ES-I3 (cell line): ENCODE results near the gene FREM1.

Experiments
- H3K36me3 ChIP-seq: 2 replicates; pipeline ENCODE4 v1.6.1; 2013; ENCODE audit warnings: mild to moderate bottlenecking, low read length, control low read depth, moderate library complexity; ENCODE audit not compliant: insufficient read depth
- H3K4me1 ChIP-seq: 2 replicates; pipeline ENCODE4 v1.6.1; 2013; ENCODE audit warnings: mild to moderate bottlenecking, control low read depth, low read length; ENCODE audit not compliant: insufficient read depth
- H3K9ac ChIP-seq: 2 replicates; pipeline ENCODE4 v1.6.1; 2013; ENCODE audit warnings: low read depth, mild to moderate bottlenecking, low read length, moderate library complexity
- H3K9me3 ChIP-seq: 2 replicates; pipeline ENCODE4 v1.6.1; 2013; ENCODE audit warnings: mild to moderate bottlenecking, low read length, moderate library complexity; ENCODE audit not compliant: control insufficient read depth, insufficient read depth

Gene FREM1

GRCh38 chr9:14692470-14693250 lies 217.6 kb downstream of the FREM1 start:
- Histone ChIP-seq H3K4me1 (no peaks in the 10 kb centered on the region), H3K9me3 (no peaks in the 10 kb centered on the region), H3K36me3 (no peaks in the 10 kb centered on the region; the same call in 1 of the 2 replicates), H3K9ac (peak overlapping the region; percentile 79; the same call in 1 of the 2 replicates)

- Histone ChIP-seq H3K36me3 (no peaks in the 10 kb centered on the region; the same call in 1 of the 2 replicates), H3K4me1 (no peaks in the 10 kb centered on the region), H3K9ac (no peak overlapping the region), H3K9me3 (no peaks in the 10 kb centered on the region)
Measured at GRCh38 chr9:14690948-14691730, 219.1 kb downstream of the FREM1 start.

GRCh38 chr9:14687042-14687719 lies 223.0 kb downstream of the FREM1 start:
- Histone ChIP-seq H3K9me3 (no peaks in the 10 kb centered on the region), H3K36me3 (no peaks in the 10 kb centered on the region; the same call in 1 of the 2 replicates), H3K9ac (no peak overlapping the region), H3K4me1 (no peaks in the 10 kb centered on the region)

- H3K36me3 ChIP-seq, result no peaks in the 10 kb centered on the region; the same call in 1 of the 2 replicates
- H3K4me1 ChIP-seq, result no peaks in the 10 kb centered on the region
- H3K9ac ChIP-seq, result no peak overlapping the region
- H3K9me3 ChIP-seq, result no peaks in the 10 kb centered on the region
Measured at GRCh38 chr9:14686168-14686567, 224.1 kb downstream of the FREM1 start.
